HFF-Myc (cell line): Measurements from ENCODE around the gene OTX2.

Experiments used
- DNase-seq: peaks from one replicate; pipeline ENCODE4 v3.0.0-alpha.2; 2011; ENCODE audit warnings: low read depth; ENCODE audit errors: extremely low read depth
- H3K4me3 ChIP-seq: replicated peaks from 2 replicates; pipeline ENCODE4 v1.5.1; 2011; ENCODE audit warnings: low read depth, mild to moderate bottlenecking, control low read depth, low read length
- CTCF ChIP-seq: IDR thresholded peaks from 2 replicates; pipeline ENCODE4 v1.5.1; 2012; ENCODE audit warnings: mild to moderate bottlenecking, low read depth, low read length, control low read depth; ENCODE audit errors: missing control alignments

The OTX2 gene

GRCh38 chr14:56751471-56751870 is 58.8 kb downstream of the OTX2 start:
- DNase-seq, result no peak
- no peak overlapping the region for H3K4me3 ChIP-seq
- no peak for TF ChIP-seq CTCF
